Sciatic nerve (tissue), 2 donors: ENCODE measurements around the gene MARCHF7. TPM values are rescaled to one million over a fixed set of nuclear protein-coding genes. Genes with fewer than 3 reads are reported as not detected.
"Not testable (repeated sequence)": the region's sequence is repeated elsewhere in the genome, so short reads cannot be mapped to it uniquely, and the experiment has no call there.

Experiments used
- ATAC-seq: fragments of 200-7000 bp; cut with Tn5 transposase; one replicate; pipeline ENCODE4 v1.9.1; 2020; ENCODE audit warnings: mild to moderate bottlenecking, moderate library complexity
- DNase-seq: peaks from one replicate; pipeline ENCODE4 v3.0.0-alpha.2; 2020; ENCODE audit warnings: low spot score
- intact Hi-C: fragments of 100-400 bp; cut with DNase I; formaldehyde crosslinking; loops from one replicate; pipeline ENCODE4 v1.14.2; 2022
- total RNA-seq: library from RNA; stranded (reverse); fragmentation: NEBNext Ultra II Directional; extraction: Animal tissue kit (Norgen Biotek cat#: 25700); gene quantifications from one replicate; pipeline ENCODE4 v1.2.1, GENCODE V29; 2021
- donor health status: DM: no; HTN: no; CAD: no.
- donor health status: DM: no; HTN: no; CAD: no.

MARCHF7 gene
- total RNA-seq: 92.2 TPM

GRCh38 chr2:159712143-159712928 lies at the start of gene MARCHF7:
TSS of gene MARCHF7 (plus strand) at chr2:159712506. CDS start at chr2:159729023, 16,517 bp downstream.
- ATAC-seq (peak; percentile 99), DNase-seq (peak; percentile 98)
- intact Hi-C loops: no loop called here

DNA sequence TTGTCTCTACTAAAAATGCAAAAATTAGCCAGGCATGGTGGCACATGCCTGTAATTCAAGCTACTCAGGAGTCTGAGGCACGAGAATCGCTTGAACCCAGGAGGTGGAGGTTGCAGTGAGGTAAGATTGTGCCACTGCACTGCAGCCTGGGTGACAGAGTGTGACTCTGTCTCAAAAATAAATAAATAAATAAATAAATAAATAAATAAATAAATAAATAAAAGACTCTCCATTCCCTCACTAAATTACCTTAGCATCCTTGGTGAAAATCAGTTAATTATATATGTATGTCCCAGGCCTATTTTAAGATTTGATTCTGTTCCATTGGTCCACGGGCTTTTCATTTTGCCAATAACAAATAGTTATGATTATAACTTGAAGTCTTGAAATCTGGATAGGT lies 44.9 kb upstream of the MARCHF7 start:
- DNase-seq, intact Hi-C loops, ATAC-seq: not testable (repeated sequence)

DNA sequence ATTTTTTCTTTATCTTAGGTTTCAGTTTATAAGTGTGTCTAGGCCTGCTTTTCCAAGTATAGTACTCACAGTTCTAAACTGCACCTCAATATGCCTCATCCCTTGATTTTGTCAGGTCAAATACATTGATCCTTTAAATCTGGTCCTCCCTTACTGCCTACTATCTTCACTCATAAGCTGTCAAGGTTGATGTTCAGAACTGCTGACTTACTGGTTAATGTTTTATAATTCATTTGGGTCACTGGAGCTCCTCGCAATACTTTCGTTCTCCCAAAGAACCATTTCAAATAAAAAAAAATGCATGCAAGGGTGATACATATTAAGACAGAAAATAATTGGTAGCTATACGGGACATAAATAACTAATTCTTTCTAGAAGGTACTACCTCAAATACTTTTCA lies 41.3 kb upstream of the MARCHF7 start:
- no peak for DNase-seq

GRCh38 chr2:159677654-159678053 lies 34.7 kb upstream of the MARCHF7 start:
- no peak for DNase-seq
- no peak for ATAC-seq
- intact Hi-C loops: no loop called here

More for the DNA sequence above, 41.3 kb upstream of the MARCHF7 start:
- intact Hi-C loops: no loop called here
- ATAC-seq: no peak

DNA sequence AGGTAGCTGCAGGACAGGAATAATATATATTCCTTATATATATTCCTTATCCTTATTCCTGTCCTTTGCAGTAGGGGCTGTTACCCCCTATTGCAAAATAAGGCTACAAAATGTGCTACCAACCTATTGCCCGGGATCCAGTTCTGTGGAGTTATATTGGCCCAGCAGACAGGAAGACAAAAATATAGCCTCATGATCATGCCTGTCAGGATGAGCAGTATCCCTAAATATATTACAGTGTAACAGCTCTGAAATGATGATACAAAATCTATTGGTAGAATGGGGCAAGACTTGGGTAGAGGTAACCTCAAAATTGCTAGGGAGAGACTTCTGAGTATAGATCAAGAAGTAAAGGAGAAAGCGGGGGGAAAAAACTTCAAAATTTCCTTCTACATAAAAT lies 31.6 kb upstream of the MARCHF7 start:
- intact Hi-C loops: no loop called here
- DNase-seq: no peak
- no peak for ATAC-seq

- no peak for ATAC-seq
- no peak for DNase-seq
- intact Hi-C loops: no loop called here
Observed at GRCh38 chr2:159683817-159684216, 28.5 kb upstream of the MARCHF7 start.

DNA sequence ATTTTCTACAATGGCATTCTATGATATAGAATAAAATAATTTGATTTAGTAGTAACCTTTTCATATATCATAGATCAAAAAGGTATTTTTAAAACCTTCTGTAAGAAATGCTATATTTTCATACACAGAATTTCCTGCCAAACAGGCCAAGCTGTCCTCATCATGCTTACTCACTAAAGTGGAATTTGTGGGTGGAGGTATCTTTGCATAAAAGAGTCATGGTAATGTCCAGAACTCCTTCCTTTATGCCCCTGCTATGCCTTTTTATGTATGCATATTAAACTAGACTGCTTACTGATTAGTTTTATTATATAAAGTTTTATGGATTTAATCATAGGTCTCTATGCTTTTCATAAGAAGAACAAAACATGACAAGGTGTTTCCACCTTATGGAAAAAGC lies 27.5 kb upstream of the MARCHF7 start:
- DNase-seq (no peak), ATAC-seq (no peak)
- intact Hi-C loops: no loop called here

GRCh38 chr2:159694500-159695040 lies 17.7 kb upstream of the MARCHF7 start:
- DNase-seq (no peak), ATAC-seq (no peak)
- intact Hi-C loops: no loop called here

GRCh38 chr2:159695795-159696448 lies 16.4 kb upstream of the MARCHF7 start:
- ATAC-seq (no peak), DNase-seq (no peak)
- intact Hi-C loops: no loop called here

- DNase-seq (no peak), ATAC-seq (no peak)
- intact Hi-C loops: no loop called here
Observed at GRCh38 chr2:159703491-159703890, 8.8 kb upstream of the MARCHF7 start.

- DNase-seq: no peak
- no peak for ATAC-seq
- intact Hi-C loops: no loop called here
Observed at GRCh38 chr2:159706385-159706980, 5.8 kb upstream of the MARCHF7 start.

GRCh38 chr2:159708066-159708760 lies 4.1 kb upstream of the MARCHF7 start:
- intact Hi-C loops: no loop called here
- ATAC-seq (no peak), DNase-seq (no peak)

DNA sequence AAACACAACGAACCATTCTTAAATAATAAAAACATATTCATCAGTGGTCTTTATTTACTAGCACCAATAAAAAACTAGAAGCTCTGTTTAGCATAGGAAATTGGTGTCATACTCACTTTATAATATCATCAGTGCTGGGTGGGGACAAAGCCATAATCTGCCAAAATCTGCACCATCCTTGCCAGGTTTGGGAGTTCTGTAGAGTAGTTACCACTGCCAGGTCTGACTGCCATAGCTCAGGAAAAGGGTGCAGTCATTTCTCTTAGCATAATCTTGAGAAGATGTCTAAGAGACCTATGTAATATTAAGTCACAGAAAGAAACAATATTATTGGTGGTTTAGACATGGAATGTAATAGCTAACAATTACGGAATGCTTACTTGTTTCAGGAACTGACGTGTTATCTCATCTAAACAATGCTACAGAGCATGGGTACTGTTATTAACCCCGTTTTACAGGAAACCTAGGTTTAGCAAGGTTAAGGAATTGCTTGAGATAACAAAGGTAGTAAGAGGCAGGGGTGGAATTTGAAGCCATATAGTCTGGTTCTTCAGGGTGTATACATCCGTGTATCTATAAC lies 1.6 kb upstream of the MARCHF7 start:
- DNase-seq (no peak), ATAC-seq (no peak)
- intact Hi-C loops: no loop called here

DNA sequence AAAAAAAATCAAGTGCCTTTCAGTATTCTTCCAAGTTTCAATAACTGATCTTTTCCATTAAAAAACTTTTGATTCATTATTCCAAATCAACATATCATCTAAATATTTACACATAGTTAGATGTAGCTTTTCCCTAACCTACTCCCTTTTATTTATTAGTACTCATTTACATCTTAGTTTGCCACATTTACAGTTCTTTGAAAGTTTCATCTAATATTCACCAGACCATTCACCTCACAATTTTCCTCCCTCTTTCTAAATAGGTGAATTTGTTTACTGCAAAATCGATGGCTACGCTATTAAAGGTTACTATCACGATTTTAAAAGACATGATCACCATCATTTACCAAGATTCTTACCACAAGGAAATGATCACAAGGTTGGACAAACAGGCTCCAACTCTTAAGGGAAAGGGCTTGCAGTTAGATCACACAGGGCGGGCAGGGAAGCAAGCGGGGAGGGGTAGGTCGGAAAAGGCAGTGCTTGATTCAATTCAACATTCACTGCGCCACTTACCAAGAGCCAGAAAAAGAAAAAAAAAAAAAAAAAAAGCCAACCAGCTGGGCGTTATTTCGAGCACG lies 654 bp upstream of the MARCHF7 start:
- ATAC-seq: no peak
- intact Hi-C loops: no loop called here
- DNase-seq: no peak

DNA sequence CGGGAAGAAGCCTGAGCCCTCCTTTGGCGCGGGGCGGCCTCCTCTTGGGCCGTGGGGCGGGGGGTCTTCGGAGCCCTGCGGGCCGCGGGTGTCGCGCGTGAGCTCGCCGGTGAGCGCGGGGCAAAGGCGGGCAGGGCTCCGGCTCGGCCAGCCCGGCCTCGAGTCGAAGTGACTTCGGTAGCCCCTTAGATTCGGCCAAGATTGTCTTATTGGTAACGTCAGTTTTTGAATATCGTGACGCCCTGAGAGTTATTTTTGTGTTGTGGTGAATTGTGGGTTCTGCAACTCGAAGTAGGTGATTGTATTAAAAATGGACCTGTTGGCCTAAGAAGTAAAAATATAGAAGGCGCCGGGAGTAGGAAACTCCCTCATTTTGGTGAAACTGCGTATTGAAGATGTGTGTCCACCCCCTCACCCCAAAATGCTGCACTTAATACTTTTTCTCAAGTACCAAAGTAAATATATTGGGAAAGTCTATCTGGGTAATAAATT lies 669 bp downstream of the MARCHF7 start:
- ATAC-seq: peak; percentile 63
- intact Hi-C loops: no loop called here
- DNase-seq: no peak

DNA sequence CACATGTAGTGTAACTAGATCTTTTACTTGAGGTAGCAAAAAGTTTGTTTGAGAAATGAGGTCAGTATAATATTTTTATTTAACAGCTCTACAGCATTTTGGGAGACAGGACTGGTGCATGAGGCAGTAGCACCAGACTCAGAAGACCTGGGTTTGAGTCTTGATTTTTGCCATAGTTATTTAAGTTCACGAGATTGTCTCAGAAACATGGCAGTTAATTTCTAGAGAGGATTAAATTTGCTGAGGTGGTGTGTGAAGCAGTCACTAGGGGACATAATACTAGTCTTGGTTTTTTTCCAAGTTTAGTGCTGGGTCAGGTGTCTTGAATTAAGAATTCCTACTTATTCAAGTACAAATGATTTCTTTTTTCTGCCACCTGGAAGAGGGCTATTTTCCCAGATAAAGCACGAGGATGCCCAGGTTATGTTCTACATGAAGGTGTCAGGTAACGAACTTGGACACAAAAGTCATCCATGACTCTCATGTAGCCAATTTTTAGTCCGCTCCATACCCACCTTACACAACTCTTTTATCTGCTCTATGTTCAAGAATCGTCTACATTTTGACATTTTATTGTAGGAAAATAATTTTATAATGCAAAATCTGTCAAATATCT lies 1.4 kb downstream of the MARCHF7 start:
- ATAC-seq: no peak
- DNase-seq: no peak
- intact Hi-C loops: no loop called here

DNA sequence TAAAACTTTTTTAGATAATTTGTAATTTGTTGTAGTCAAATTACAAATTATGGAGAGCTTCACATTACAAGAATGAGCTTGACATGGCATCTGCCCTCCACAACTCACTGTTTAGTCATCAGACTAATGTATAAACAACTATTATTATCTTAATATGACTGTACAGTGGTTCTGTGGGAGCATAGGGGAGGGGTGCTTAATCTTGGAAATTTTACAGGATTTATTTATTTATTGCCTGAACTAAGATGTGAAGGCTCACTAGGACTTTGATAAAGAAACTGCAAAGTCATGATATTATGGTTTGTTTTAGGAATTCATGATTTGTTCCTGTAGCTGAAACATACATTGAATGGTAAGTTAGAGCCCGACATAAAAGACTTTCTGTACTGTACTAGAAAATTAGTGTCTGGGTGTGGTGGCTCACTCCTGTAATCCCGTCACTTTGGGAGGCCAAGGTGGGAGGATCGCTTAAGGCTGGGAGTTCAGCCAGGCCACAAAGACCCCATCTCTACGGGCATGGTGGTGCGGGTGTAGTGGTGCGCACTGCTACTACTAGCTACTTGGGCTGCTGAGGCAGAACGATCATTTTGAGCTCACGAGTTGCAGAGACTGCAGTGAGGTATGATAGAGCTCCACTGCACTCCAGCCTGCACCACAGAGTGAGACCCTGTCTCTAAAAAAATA lies 2.1 kb downstream of the MARCHF7 start:
- intact Hi-C loops: no loop called here
- DNase-seq (no peak), ATAC-seq (no peak)

- intact Hi-C loops: no loop called here
- no peak for DNase-seq
- no peak for ATAC-seq
Observed at GRCh38 chr2:159715451-159715850, 3.1 kb downstream of the MARCHF7 start.
